H9 (cell line): ENCODE results near the gene CAMK2G. TPM values are rescaled to one million over a fixed set of nuclear protein-coding genes. Genes with fewer than 3 reads are reported as not detected.

ENCODE experiments used
- DNase-seq: peaks from one replicate; pipeline ENCODE4 v3.0.0-alpha.2; 2017
- H2AFZ ChIP-seq: one replicate; pipeline ENCODE4 v1.6.1; 2013; ENCODE audit warnings: mild to moderate bottlenecking, low read length, control low read depth, moderate library complexity
- H2AK5ac ChIP-seq: 2 replicates; pipeline ENCODE4 v1.6.1; 2013; ENCODE audit warnings: low read length, control low read depth, mixed read lengths; ENCODE audit not compliant: insufficient read length
- H2BK120ac ChIP-seq: one replicate; pipeline ENCODE4 v1.6.1; 2013; ENCODE audit warnings: low read depth, mild to moderate bottlenecking, low read length, control low read depth, inconsistent platforms; ENCODE audit not compliant: poor library complexity, severe bottlenecking
- H2BK12ac ChIP-seq: 2 replicates; pipeline ENCODE4 v1.6.1; 2013; ENCODE audit warnings: low read length, control low read depth, mixed read lengths, low read depth; ENCODE audit not compliant: insufficient read length
- H2BK15ac ChIP-seq: 2 replicates; pipeline ENCODE4 v1.6.1; 2013; ENCODE audit warnings: low read depth, low read length, control low read depth
- H2BK20ac ChIP-seq: one replicate; pipeline ENCODE4 v1.6.1; 2013; ENCODE audit warnings: low read depth, mild to moderate bottlenecking, low read length, control low read depth, inconsistent platforms; ENCODE audit not compliant: poor library complexity, severe bottlenecking
- H2BK5ac ChIP-seq: 2 replicates; pipeline ENCODE4 v1.6.1; 2013; ENCODE audit warnings: low read length, control low read depth, mixed read lengths; ENCODE audit not compliant: insufficient read length
- H3K14ac ChIP-seq: 2 replicates; pipeline ENCODE4 v1.6.1; 2013; ENCODE audit warnings: low read length, control low read depth; ENCODE audit not compliant: insufficient read depth
- H3K18ac ChIP-seq: 2 replicates; pipeline ENCODE4 v1.6.1; 2013; ENCODE audit warnings: low read depth, mild to moderate bottlenecking, mixed read lengths, low read length, control low read depth; ENCODE audit not compliant: insufficient read length
- H3K23ac ChIP-seq: 2 replicates; pipeline ENCODE4 v1.6.1; 2013; ENCODE audit warnings: low read length, control low read depth, mixed read lengths, low read depth; ENCODE audit not compliant: insufficient read length
- H3K23me2 ChIP-seq: 2 replicates; pipeline ENCODE4 v1.6.1; 2013; ENCODE audit warnings: low read depth, mild to moderate bottlenecking, mixed read lengths, low read length, control low read depth; ENCODE audit not compliant: insufficient read length, poor library complexity, severe bottlenecking
- H3K27ac ChIP-seq: 2 replicates; pipeline ENCODE4 v1.5.1; 2013; ENCODE audit warnings: low read length, control low read depth, mixed read lengths, low read depth; ENCODE audit not compliant: insufficient read length
- H3K27me3 ChIP-seq: 2 replicates; pipeline ENCODE4 v1.6.1; 2013; ENCODE audit warnings: low read length, control low read depth, inconsistent platforms; ENCODE audit not compliant: insufficient read depth
- H3K4ac ChIP-seq: 2 replicates; pipeline ENCODE4 v1.6.1; 2013; ENCODE audit warnings: low read depth, mild to moderate bottlenecking, control low read depth, inconsistent platforms, low read length, moderate library complexity
- H3K4me1 ChIP-seq: 2 replicates; pipeline ENCODE4 v1.6.1; 2013; ENCODE audit warnings: low read length, control low read depth, inconsistent platforms; ENCODE audit not compliant: insufficient read depth
- H3K4me2 ChIP-seq: 2 replicates; pipeline ENCODE4 v1.6.1; 2013; ENCODE audit warnings: low read length, control low read depth, mixed read lengths; ENCODE audit not compliant: insufficient read length, insufficient read depth
- H3K56ac ChIP-seq: 2 replicates; pipeline ENCODE4 v1.6.1; 2013; ENCODE audit warnings: low read depth, mild to moderate bottlenecking, mixed read lengths, low read length, control low read depth; ENCODE audit not compliant: insufficient read length
- H3K79me1 ChIP-seq: 2 replicates; pipeline ENCODE4 v1.6.1; 2013; ENCODE audit warnings: low read depth, mild to moderate bottlenecking, moderate library complexity, low read length, control low read depth, inconsistent platforms; ENCODE audit not compliant: insufficient read depth, poor library complexity, severe bottlenecking
- H3K79me2 ChIP-seq: 2 replicates; pipeline ENCODE4 v1.6.1; 2013; ENCODE audit warnings: low read length, control low read depth, inconsistent platforms; ENCODE audit not compliant: insufficient read depth
- H3K9ac ChIP-seq: 2 replicates; pipeline ENCODE4 v1.6.1; 2013; ENCODE audit warnings: low read length, control low read depth, mixed read lengths; ENCODE audit not compliant: insufficient read length; ENCODE audit errors: extremely low read depth
- H3K9me3 ChIP-seq: one replicate; pipeline ENCODE4 v1.6.1; 2013; ENCODE audit warnings: low read depth, low read length, inconsistent platforms; ENCODE audit not compliant: control insufficient read depth
- H3T11ph ChIP-seq: one replicate; pipeline ENCODE4 v1.6.1; 2013; ENCODE audit warnings: mild to moderate bottlenecking, low read length, control low read depth, inconsistent platforms
- H4K20me1 ChIP-seq: one replicate; pipeline ENCODE4 v1.6.1; 2013; ENCODE audit not compliant: control insufficient read depth, insufficient read length, insufficient read depth
- H4K5ac ChIP-seq: 2 replicates; pipeline ENCODE4 v1.6.1; 2013; ENCODE audit warnings: low read depth, mild to moderate bottlenecking, mixed read lengths, low read length, control low read depth; ENCODE audit not compliant: insufficient read length
- H4K8ac ChIP-seq: replicated peaks from 2 replicates; pipeline ENCODE4 v1.6.1; 2013; ENCODE audit warnings: low read length, control low read depth, mixed read lengths, low read depth; ENCODE audit not compliant: insufficient read length
- H4K91ac ChIP-seq: 2 replicates; pipeline ENCODE4 v1.6.1; 2013; ENCODE audit warnings: low read depth, mild to moderate bottlenecking, moderate library complexity, mixed read lengths, low read length, control low read depth; ENCODE audit not compliant: insufficient read length
- H3K27ac Mint-ChIP-seq, 3 experiments: 2 replicates in 2 of 3; 3 replicates in 1 of 3; pipeline ENCODE4 v1.8.0; 2020 to 2021; ENCODE audit warnings: mixed read lengths in 3 of 3, mild to moderate bottlenecking in 1 of 3, moderate library complexity in 1 of 3
- H3K27me3 Mint-ChIP-seq: 2 replicates; pipeline ENCODE4 v1.8.0; 2021; ENCODE audit warnings: low read depth, mild to moderate bottlenecking, moderate library complexity, mixed read lengths
- H3K36me3 Mint-ChIP-seq, 3 experiments: 2 replicates in 2 of 3; 3 replicates in 1 of 3; pipeline ENCODE4 v1.8.0; 2020 to 2021; ENCODE audit warnings: low read depth in 3 of 3, mixed read lengths in 3 of 3; ENCODE audit not compliant: insufficient read depth in 1 of 3
- H3K4me1 Mint-ChIP-seq, 2 experiments: 2 replicates each; pipeline ENCODE4 v1.8.0; 2020; ENCODE audit warnings: mixed read lengths in 2 of 2
- H3K4me3 Mint-ChIP-seq, 2 experiments: 2 replicates in 1 of 2; 3 replicates in 1 of 2; pipeline ENCODE4 v1.8.0; 2020 to 2021; ENCODE audit warnings: mild to moderate bottlenecking in 2 of 2, mixed read lengths in 2 of 2, moderate library complexity in 1 of 2
- H3K9me3 Mint-ChIP-seq, 2 experiments: 2 replicates in 1 of 2; 3 replicates in 1 of 2; pipeline ENCODE4 v1.8.0; 2020; ENCODE audit warnings: mild to moderate bottlenecking in 2 of 2, mixed read lengths in 2 of 2, moderate library complexity in 1 of 2
- WGBS: extraction: QIAGEN DNeasy Blood & Tissue Kit; methylation state at CpG from one replicate; pipeline ENCODE4 v1.1.7; 2013; ENCODE audit warnings: missing lambda C conversion rate, low lambda C conversion rate, mixed read lengths; ENCODE audit not compliant: insufficient read length; ENCODE audit errors: extremely low coverage; 5-methylcytosine and 5-hydroxymethylcytosine counted together
- total RNA-seq: library from RNA; stranded (reverse); gene quantifications from 2 replicates; pipeline ENCODE4 v1.2.1, GENCODE V29; 2021
- TF ChIP-seq, protein P1 (sequence below): fragments of 200-600 bp; sonication (generic); conservative IDR thresholded peaks from 3 replicates; pipeline ENCODE4 v1.8.0; 2021; ENCODE audit warnings: antibody characterized with exemption, mild to moderate bottlenecking

CAMK2G gene
- total RNA-seq, 1 experiment from 2014 or later, result 31.8 TPM

GRCh38 chr10:73839276-73839966 lies 34.9 kb downstream of the CAMK2G start:
- no peak overlapping the region for H2BK12ac ChIP-seq
- Mint-ChIP-seq H3K27ac (no peak overlapping the region), H3K4me1 (peaks cover 0 to 15% of the 10 kb centered on the region in 2 experiments; a peak in 2 of 4 replicates), H3K4me3 (no peak overlapping the region), H3K36me3 (peaks cover 15 to 70% (median 45%) of the 10 kb centered on the region in 3 experiments), H3K9me3 (no peaks in the 10 kb centered on the region), H3K27me3 (no peaks in the 10 kb centered on the region)
- no CpG with 5 or more reads among the region's 40 CpGs for WGBS
- no peak overlapping the region for H3K18ac ChIP-seq
- no peaks in the 10 kb centered on the region for H3K9me3 ChIP-seq
- H2BK20ac ChIP-seq, result no peak overlapping the region
- H4K91ac ChIP-seq, result no peak overlapping the region
- H3K79me2 ChIP-seq, result no peaks in the 10 kb centered on the region
- no peak overlapping the region for H2BK15ac ChIP-seq
- H3K9ac ChIP-seq, result no peak overlapping the region
- no peak overlapping the region for H2AK5ac ChIP-seq
- no peaks in the 10 kb centered on the region for H3K27me3 ChIP-seq
- no peak overlapping the region for H3K27ac ChIP-seq
- no peaks in the 10 kb centered on the region for H4K20me1 ChIP-seq
- no peaks in the 10 kb centered on the region for H3K23me2 ChIP-seq
- no peak overlapping the region for H3K14ac ChIP-seq
- no peak overlapping the region for H3K56ac ChIP-seq
- H3K4me1 ChIP-seq, result no peaks in the 10 kb centered on the region
- H4K8ac ChIP-seq, result no peak overlapping the region
- no peak overlapping the region for H2BK5ac ChIP-seq
- H2BK120ac ChIP-seq, result no peak overlapping the region
- no peak overlapping the region for H3T11ph ChIP-seq
- TF ChIP-seq, protein P1, sequence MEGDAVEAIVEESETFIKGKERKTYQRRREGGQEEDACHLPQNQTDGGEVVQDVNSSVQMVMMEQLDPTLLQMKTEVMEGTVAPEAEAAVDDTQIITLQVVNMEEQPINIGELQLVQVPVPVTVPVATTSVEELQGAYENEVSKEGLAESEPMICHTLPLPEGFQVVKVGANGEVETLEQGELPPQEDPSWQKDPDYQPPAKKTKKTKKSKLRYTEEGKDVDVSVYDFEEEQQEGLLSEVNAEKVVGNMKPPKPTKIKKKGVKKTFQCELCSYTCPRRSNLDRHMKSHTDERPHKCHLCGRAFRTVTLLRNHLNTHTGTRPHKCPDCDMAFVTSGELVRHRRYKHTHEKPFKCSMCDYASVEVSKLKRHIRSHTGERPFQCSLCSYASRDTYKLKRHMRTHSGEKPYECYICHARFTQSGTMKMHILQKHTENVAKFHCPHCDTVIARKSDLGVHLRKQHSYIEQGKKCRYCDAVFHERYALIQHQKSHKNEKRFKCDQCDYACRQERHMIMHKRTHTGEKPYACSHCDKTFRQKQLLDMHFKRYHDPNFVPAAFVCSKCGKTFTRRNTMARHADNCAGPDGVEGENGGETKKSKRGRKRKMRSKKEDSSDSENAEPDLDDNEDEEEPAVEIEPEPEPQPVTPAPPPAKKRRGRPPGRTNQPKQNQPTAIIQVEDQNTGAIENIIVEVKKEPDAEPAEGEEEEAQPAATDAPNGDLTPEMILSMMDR, result no peak
- no peak overlapping the region for H2AFZ ChIP-seq
- no peak overlapping the region for H3K4ac ChIP-seq
- no peak overlapping the region for H3K23ac ChIP-seq
- no peak for DNase-seq
- no peak overlapping the region for H3K4me2 ChIP-seq
- H4K5ac ChIP-seq, result no peak overlapping the region
- H3K79me1 ChIP-seq, result no peaks in the 10 kb centered on the region
